COLO668 (cell line): ENCODE results near the gene PPP1R7.

ENCODE experiments used
- DNase-seq: peaks from one replicate; lab custom pipeline; 2025; ENCODE audit not compliant: unreplicated experiment; lab: John Stamatoyannopoulos, UW

The PPP1R7 gene

GRCh38 chr2:241161646-241162281 lies 11.5 kb downstream of the PPP1R7 start:
- no peak for DNase-seq

GRCh38 chr2:241163601-241164118 lies 13.4 kb downstream of the PPP1R7 start:
- DNase-seq = no peak

GRCh38 chr2:241168366-241168765 lies 18.1 kb downstream of the PPP1R7 start:
- DNase-seq = no peak

GRCh38 chr2:241173557-241173956 lies 23.3 kb downstream of the PPP1R7 start:
- no peak for DNase-seq

GRCh38 chr2:241177526-241178334 lies 27.5 kb downstream of the PPP1R7 start:
- DNase-seq = no peak

DNA sequence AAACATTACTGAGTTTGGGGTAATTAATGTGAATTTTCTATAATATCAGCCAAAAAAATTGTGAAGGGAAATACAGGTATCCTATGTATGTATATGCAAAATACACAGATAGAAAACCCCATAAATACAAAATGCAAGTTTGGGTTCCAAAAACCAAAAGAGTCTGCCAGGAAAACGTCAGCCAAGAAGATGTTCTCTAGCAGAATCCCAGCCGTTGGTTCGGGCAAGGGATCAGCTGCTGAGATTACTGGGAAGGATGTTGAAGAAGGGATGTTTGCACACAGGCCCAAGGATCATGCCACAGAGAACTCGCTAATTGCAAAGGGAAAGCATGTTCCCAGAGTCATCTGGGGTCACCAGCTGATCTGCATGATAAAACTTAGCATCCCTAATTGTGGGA lies 28.7 kb downstream of the PPP1R7 start:
- no peak for DNase-seq

GRCh38 chr2:241179899-241180298 lies 29.6 kb downstream of the PPP1R7 start:
- DNase-seq = no peak

GRCh38 chr2:241180495-241180894 lies 30.2 kb downstream of the PPP1R7 start:
- DNase-seq = no peak

DNA sequence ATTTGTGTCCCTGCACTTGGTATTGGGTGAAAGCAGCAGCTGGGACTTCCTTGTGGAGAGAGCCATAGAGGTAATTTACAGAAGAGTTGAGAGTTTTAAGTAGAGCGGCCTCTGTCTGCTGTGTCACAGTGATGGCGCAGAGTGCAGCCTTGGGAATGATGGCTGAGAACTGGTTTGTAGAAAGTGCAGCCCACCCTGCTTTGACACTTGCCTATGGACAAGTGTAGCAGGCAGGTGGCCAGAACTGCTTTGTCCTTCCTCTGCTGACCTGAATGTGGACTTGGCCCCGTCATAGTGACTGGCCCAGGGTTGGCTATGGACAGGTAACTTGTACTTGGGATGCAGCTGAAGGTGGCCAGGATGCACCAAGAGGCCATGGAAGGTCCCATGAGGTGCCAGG lies 31.9 kb downstream of the PPP1R7 start:
- no peak for DNase-seq

GRCh38 chr2:241182531-241183133 lies 32.4 kb downstream of the PPP1R7 start:
- no peak for DNase-seq

DNA sequence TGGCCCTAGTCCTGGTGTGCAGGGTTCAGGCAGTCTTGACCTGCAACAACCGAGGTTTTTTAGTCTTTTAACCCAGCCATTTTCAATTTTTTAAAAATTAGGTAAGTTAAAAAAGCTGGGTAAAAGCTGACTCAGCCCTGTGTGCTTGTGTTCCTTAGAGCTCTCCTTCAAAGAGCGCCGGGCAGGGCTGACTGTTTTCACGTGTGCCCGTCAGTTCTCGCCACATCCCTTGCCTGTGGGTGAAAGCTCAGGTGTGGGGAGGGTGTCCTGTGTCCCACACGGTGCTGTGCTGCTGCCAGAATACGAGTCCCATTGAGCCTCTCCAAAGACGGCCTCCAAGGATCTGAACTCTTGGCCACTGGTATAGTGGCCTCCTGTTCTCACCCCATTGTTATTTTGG lies 33.0 kb downstream of the PPP1R7 start:
- DNase-seq = no peak

DNA sequence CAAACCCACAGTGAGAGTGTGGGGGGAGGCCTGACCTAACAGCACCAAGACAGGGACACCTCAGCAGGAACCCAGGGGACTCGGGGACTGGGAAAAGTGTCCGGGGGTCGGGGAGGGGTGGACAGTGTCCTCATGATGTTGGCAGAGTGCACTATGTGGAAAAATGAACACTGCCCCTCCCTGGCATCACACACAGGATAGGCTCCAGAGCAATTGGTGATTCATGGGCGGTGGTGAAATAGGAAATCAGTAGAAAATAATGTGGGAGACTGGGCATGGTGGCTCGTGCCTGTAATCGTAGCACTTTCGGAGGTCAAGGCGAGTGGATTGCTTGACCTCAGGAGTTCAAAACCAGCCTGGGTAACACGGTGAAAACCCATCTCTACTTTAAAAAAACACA lies 34.6 kb downstream of the PPP1R7 start:
- no peak for DNase-seq

- DNase-seq = no peak
Measured at GRCh38 chr2:241185961-241186360, 35.7 kb downstream of the PPP1R7 start.

GRCh38 chr2:241187101-241187917 lies 37.0 kb downstream of the PPP1R7 start:
- no peak for DNase-seq

DNA sequence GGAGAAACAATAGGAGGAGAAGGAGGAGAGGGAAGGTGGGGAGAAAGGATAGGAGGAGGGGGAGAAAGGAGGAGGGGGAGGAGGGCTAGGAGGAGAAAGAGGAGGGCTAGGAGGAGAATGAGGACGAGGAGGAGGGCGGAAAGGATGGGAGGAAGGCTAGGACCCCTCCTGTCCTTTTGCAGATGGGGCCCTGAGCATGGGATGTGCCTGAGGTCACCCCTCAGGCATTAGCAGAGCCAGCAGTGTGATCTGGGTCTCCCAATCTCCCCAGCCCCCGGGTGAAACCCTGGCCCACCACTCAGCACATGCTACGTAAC lies 37.6 kb downstream of the PPP1R7 start:
- DNase-seq = no peak

GRCh38 chr2:241188361-241189092 lies 38.3 kb downstream of the PPP1R7 start, which contains the start of gene ANO7:
ANO7 (plus strand) TSS chr2:241188677; CDS start chr2:241190064, 1,387 bp downstream.
- DNase-seq = peak; percentile 53

DNA sequence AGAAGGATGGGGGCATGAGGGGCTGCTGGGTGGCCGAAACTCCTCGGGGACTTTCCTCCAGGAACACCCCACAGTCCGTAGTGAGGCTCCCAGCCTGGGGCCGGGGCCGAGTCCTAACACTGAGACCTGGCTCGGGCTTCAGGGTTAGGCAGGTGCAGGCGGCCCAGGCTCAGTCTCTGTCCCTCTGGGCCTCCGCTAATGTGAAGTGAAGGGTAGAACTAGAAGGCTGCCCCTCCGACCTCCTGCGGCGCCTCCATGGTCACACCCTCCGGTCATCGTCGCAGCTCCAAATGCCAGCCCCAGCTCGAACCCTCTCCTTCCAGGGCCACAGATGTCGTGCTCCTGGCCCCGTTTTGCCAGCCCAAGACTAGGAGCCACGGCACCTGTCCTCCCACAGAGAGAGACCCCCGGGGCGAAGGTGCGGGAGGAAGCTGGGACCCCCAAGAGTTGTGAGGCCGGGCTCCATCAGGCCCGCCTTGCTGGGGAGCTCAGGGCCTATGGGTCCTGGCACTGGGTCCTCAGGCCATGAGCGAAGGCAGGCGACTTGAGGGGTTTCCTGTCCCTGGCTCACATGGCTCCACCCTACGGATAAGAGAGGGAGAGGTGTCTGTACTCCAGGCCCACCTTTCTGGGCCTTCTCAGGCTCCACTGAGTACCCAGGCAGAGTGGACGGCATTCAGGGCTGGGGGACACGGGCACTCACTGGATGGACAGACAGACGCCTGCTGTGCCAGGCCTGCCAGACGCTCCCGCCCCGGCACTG lies 39.0 kb downstream of the PPP1R7 start:
- no peak for DNase-seq

GRCh38 chr2:241189856-241190201 lies 39.6 kb downstream of the PPP1R7 start:
- no peak for DNase-seq

GRCh38 chr2:241190291-241190981 lies 40.2 kb downstream of the PPP1R7 start:
- DNase-seq = no peak
